ENCODE results near the gene PDE6A. TPM values are rescaled to one million over a fixed set of nuclear protein-coding genes. Genes with fewer than 3 reads are reported as not detected.

PDE6A gene
- total and polyA plus RNA-seq, 9 of the 15 experiments (the other 6 are each of a cell fraction or from before 2014, with no cell fraction given), result 0.01 to 0.04 (median 0.01) TPM; not detected in 6

GRCh38 chr5:149960272-149961185, 15.9 kb upstream of the PDE6A start, which contains the start of gene SLC26A2 (continued):
- TF ChIP-seq VEZF1 (CRISPR knock-in tag; IDR thresholded peaks at IDR 0.05) (peak; percentile 48), MAZ (CRISPR knock-in tag; conservative IDR thresholded peaks at IDR 0.05 in 1 of 2, IDR thresholded peaks at IDR 0.05 in 1 of 2) (peak; percentile 42 to 70; a peak in 3 of 4 replicates), ATF3 (IDR thresholded peaks at IDR 0.05) (no peak), ATF3 (CRISPR knock-in tag; conservative IDR thresholded peaks at IDR 0.05) (peak; percentile 6; the same call in 1 of the 2 replicates), USF1 (CRISPR knock-in tag; IDR thresholded peaks at IDR 0.05) (peak; percentile 99), POLR2AphosphoS5 (IDR thresholded peaks at IDR 0.05; ENCODE audit: control insufficient read depth, insufficient read depth, low read depth, low read length) (peak; percentile 89), CEBPZ (IDR thresholded peaks at IDR 0.05; ENCODE audit: borderline replicate concordance, low read depth, low read length) (0 out of 2 replicates have a peak, but pooled peaks have one; percentile 35), NRF1 (conservative IDR thresholded peaks at IDR 0.05 in 1 of 2, IDR thresholded peaks at IDR 0.05 in 1 of 2) (peak; percentile 66 to 69), CC2D1A (IDR thresholded peaks at IDR 0.05) (no peak), SMARCC2 (IDR thresholded peaks at IDR 0.05; ENCODE audit: low read depth) (no peak), EP300 (IDR thresholded peaks at IDR 0.05; ENCODE audit: low read length) (no peak), ID3 (CRISPR knock-in tag; IDR thresholded peaks at IDR 0.05) (no peak), ID3 (tag; IDR thresholded peaks at IDR 0.05) (no peak), SRSF1 (IDR thresholded peaks at IDR 0.05; ENCODE audit: low read depth, low read length) (no peak), TRIM25 (IDR thresholded peaks at IDR 0.05; ENCODE audit: borderline replicate concordance) (no peak), E2F3 (CRISPR knock-in tag; IDR thresholded peaks at IDR 0.05) (no peak; the same call in 1 of the 2 replicates)
